Endothelial cell of umbilical vein (primary cell): ENCODE results near the gene PCDHGA10.
A peak's percentile ranks its signal among the peaks of the same experiment; 100 is the strongest.

Experiments used
- EZH2 ChIP-seq: IDR thresholded peaks from 2 replicates; pipeline ENCODE4 v1.6.1; 2012; ENCODE audit warnings: borderline replicate concordance, low read depth, mild to moderate bottlenecking, moderate library complexity, low read length, inconsistent platforms; ENCODE audit not compliant: severe bottlenecking
- FOS ChIP-seq: IDR thresholded peaks from 2 replicates; pipeline ENCODE4 v1.6.1; 2011; ENCODE audit warnings: mild to moderate bottlenecking, low read length, moderate library complexity, borderline replicate concordance; ENCODE audit not compliant: insufficient read depth
- JUN ChIP-seq: IDR thresholded peaks from 2 replicates; pipeline ENCODE4 v1.6.1; 2011; ENCODE audit warnings: borderline replicate concordance, low read depth; ENCODE audit not compliant: insufficient read length, insufficient read depth
- POLR2A ChIP-seq: IDR thresholded peaks from 2 replicates; pipeline ENCODE4 v1.6.1; 2012; ENCODE audit warnings: low read depth, mild to moderate bottlenecking, control low read depth, low read length
- POLR2AphosphoS5 ChIP-seq: IDR thresholded peaks from 2 replicates; pipeline ENCODE4 v1.6.1; 2012; ENCODE audit warnings: low read depth, mild to moderate bottlenecking, control low read depth, low read length, moderate library complexity; ENCODE audit not compliant: insufficient read depth
- TF ChIP-seq, protein P1 (sequence below), 2 donors: IDR thresholded peaks; 1 replicate in 1 of 2; 2 replicates in 1 of 2; pipeline ENCODE4 v1.5.1; 2011; ENCODE audit warnings: low read length in 2 of 2, mild to moderate bottlenecking in 2 of 2, moderate library complexity in 2 of 2, control low read depth in 1 of 2, inconsistent platforms in 1 of 2, low read depth in 1 of 2; ENCODE audit not compliant: insufficient read depth in 1 of 2; ENCODE audit errors: extremely low read depth in 1 of 2
- TF ChIP-seq, protein P2 (sequence below): IDR thresholded peaks from 2 replicates; pipeline ENCODE4 v1.6.1; 2011; ENCODE audit not compliant: insufficient read depth, insufficient read length

DNA sequence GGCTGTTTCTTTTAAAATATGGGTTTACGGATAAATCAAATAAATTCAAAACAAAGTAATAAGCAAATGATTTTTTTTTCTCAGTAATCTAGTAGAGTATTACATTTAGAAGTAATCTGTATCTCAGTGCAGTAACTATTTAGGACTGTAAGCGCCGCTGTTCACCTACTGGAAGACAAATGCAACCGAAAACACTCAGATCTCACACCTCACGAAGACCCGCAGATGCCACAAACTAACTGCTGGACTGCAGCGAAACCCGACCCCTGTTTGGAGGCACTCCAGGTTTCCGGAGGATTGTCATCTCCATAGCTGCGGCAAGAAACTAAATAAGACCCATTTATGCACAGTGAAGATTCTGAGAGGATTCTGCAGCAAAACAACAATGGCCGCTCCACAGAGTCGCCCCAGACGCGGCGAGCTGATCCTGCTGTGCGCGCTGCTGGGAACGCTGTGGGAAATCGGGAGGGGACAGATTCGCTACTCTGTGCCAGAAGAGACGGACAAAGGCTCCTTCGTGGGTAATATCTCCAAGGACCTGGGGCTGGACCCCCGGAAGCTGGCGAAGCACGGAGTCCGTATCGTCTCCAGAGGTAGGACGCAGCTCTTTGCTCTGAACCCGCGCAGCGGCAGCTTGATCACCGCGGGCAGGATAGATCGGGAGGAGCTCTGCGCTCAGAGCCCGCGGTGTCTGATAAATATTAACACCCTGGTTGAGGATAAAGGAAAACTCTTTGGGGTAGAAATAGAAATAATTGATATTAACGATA lies 20.2 kb upstream of the PCDHGA10 start, which contains the start of gene PCDHGA8:
- TF ChIP-seq POLR2A: no peak
- TF ChIP-seq, protein P1, sequence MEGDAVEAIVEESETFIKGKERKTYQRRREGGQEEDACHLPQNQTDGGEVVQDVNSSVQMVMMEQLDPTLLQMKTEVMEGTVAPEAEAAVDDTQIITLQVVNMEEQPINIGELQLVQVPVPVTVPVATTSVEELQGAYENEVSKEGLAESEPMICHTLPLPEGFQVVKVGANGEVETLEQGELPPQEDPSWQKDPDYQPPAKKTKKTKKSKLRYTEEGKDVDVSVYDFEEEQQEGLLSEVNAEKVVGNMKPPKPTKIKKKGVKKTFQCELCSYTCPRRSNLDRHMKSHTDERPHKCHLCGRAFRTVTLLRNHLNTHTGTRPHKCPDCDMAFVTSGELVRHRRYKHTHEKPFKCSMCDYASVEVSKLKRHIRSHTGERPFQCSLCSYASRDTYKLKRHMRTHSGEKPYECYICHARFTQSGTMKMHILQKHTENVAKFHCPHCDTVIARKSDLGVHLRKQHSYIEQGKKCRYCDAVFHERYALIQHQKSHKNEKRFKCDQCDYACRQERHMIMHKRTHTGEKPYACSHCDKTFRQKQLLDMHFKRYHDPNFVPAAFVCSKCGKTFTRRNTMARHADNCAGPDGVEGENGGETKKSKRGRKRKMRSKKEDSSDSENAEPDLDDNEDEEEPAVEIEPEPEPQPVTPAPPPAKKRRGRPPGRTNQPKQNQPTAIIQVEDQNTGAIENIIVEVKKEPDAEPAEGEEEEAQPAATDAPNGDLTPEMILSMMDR (IDR thresholded peaks at IDR 0.05; ENCODE audit: extremely low read depth in 1 of 2, insufficient read depth in 1 of 2, low read depth in 1 of 2, low read length in 2 of 2): peak in 1 of 2 donors; percentile 18
- TF ChIP-seq, protein P2, sequence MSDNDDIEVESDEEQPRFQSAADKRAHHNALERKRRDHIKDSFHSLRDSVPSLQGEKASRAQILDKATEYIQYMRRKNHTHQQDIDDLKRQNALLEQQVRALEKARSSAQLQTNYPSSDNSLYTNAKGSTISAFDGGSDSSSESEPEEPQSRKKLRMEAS: no peak
- TF ChIP-seq POLR2AphosphoS5: no peak
- TF ChIP-seq EZH2: no peak
- no peak for TF ChIP-seq JUN
- no peak for TF ChIP-seq FOS
